Activated T-cell treated with anti-CD3 and anti-CD28 coated beads, Interleukin-2, amount 50 U/mL, for 4 hours (primary cell): ENCODE measurements around the gene IRF7. TPM values are rescaled to one million over a fixed set of nuclear protein-coding genes. Genes with fewer than 3 reads are reported as not detected.

ENCODE experiments used
- ATAC-seq, 2 donors: fragments of 200-7000 bp; cut with Tn5 transposase; one replicate each; pipeline ENCODE4 v1.10.0; 2021
- DNase-seq: peaks from one replicate; pipeline ENCODE4 v3.0.0-alpha.2; 2020
- H3K27me3 Mint-ChIP-seq: one replicate; pipeline ENCODE4 v1.8.0; 2021; ENCODE audit warnings: low read depth, mixed read lengths
- H3K36me3 Mint-ChIP-seq: one replicate; pipeline ENCODE4 v1.8.0; 2022; ENCODE audit warnings: mixed read lengths; ENCODE audit not compliant: insufficient read depth
- H3K4me1 Mint-ChIP-seq: one replicate; pipeline ENCODE4 v1.8.0; 2021; ENCODE audit warnings: low read depth, mixed read lengths
- H3K4me3 Mint-ChIP-seq: one replicate; pipeline ENCODE4 v1.8.0; 2021; ENCODE audit warnings: mild to moderate bottlenecking, moderate library complexity, mixed read lengths
- H3K9me3 Mint-ChIP-seq: one replicate; pipeline ENCODE4 v1.8.0; 2021; ENCODE audit warnings: mixed read lengths
- total RNA-seq, 3 donors: library from RNA; stranded (reverse); gene quantifications; one replicate each; pipeline ENCODE4 v1.2.1, GENCODE V29; 2021

The IRF7 gene
- total RNA-seq, 3 donors from 2014 or later: 16.3 to 26.7 (median 17.7) TPM

DNA sequence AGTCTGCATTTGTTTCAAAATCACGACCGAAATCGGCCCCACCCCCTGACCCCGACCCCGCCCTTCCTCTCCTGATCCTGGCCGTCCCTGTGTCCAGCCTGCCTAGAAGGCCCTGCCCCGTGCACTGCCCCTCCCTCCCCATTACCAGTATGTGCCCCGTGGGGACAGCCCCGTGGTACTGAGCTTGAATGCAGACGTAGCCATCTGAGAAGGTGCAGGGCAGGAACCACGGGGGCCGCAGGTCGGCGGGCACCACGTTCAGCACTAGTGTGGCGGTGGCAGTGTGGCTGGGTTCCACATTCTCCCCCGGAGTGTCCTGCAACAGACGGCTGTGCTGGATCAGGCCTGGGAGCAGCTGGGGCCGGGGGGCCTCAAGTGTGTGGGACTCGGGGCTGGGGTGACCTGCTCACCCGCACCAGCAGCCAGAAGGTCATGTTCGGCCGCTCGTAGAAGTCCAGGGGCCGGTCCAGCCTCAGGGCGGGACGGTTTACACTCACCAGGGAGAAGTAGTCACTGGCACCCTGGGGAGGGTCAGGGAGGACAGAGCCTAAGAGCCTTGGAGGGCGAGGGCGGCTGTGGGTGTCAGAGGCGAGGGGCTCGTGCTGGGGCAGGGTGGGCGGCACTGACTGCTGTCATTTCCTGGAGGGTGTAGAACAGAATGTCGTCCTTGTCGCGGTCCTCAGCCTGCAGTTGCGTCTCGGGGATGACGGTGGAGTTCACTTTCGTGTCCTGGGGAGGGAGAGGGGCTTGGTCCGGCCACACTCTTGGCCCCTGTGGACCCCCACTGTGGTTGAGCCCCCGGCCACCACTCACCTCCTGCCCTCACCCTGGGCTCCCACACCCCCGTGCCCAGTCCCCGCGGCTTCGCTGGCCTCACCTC lies 5.4 kb upstream of the IRF7 start:
- Mint-ChIP-seq H3K4me3 (no peak overlapping the region), H3K9me3 (no peaks in the 10 kb centered on the region), H3K36me3 (no peaks in the 10 kb centered on the region), H3K4me1 (peaks cover 3% of the 10 kb centered on the region), H3K27me3 (peaks cover 13% of the 10 kb centered on the region)
- DNase-seq: no peak
- no peak for ATAC-seq

DNA sequence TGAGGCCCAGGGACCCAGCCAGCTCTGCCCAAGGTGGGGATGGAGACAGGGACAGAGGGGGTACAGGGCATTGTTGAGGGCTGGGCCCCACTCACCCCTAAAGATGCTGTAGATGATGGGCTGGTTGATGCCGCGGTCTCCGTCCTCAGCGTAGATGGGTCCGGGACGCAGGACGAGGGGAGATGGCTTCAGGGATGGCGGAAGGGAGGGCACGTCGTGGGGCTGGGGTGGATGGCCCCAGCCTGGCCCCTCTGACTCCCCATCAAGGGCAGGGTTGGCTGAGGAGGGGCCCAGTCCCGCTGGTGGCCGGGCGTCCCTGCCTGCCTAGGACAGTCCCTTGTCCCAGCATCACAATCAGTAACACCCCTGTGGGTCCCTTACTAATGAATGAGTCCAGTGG lies 4.5 kb upstream of the IRF7 start:
- Mint-ChIP-seq H3K9me3 (no peaks in the 10 kb centered on the region), H3K4me3 (no peak overlapping the region)
- no peak for ATAC-seq

DNA sequence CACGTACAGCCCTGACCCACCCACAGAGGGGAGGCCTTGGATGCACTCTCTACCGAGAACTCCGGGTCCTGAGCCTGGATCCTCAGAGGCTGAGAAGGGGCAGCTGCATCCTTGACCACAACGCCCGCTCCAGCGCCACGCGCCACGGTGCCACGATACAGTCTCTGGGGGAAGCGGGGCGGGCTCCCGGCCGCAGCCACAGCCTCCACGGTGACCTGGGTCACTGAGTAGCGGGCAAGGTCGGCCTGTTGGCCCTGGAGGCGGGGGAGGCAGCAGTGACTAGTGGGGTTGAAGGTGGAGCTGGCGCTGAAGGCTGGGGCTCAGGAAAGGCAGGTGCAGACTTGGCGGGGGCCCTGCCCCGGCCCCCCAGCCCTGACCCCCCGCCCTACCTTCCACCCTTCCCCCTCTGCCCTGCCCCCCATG lies 3.9 kb upstream of the IRF7 start:
- no peak for DNase-seq
- H3K9me3 Mint-ChIP-seq: no peaks in the 10 kb centered on the region
- no peak for ATAC-seq
- H3K4me3 Mint-ChIP-seq: no peak overlapping the region
- H3K4me1 Mint-ChIP-seq: peaks cover 6% of the 10 kb centered on the region
- no peaks in the 10 kb centered on the region for H3K36me3 Mint-ChIP-seq
- peaks cover 3% of the 10 kb centered on the region for H3K27me3 Mint-ChIP-seq

More for the DNA sequence above, 4.5 kb upstream of the IRF7 start:
- Mint-ChIP-seq H3K4me1 (peaks cover 5% of the 10 kb centered on the region), H3K36me3 (no peaks in the 10 kb centered on the region), H3K27me3 (peaks cover 5% of the 10 kb centered on the region)
- DNase-seq: no peak

DNA sequence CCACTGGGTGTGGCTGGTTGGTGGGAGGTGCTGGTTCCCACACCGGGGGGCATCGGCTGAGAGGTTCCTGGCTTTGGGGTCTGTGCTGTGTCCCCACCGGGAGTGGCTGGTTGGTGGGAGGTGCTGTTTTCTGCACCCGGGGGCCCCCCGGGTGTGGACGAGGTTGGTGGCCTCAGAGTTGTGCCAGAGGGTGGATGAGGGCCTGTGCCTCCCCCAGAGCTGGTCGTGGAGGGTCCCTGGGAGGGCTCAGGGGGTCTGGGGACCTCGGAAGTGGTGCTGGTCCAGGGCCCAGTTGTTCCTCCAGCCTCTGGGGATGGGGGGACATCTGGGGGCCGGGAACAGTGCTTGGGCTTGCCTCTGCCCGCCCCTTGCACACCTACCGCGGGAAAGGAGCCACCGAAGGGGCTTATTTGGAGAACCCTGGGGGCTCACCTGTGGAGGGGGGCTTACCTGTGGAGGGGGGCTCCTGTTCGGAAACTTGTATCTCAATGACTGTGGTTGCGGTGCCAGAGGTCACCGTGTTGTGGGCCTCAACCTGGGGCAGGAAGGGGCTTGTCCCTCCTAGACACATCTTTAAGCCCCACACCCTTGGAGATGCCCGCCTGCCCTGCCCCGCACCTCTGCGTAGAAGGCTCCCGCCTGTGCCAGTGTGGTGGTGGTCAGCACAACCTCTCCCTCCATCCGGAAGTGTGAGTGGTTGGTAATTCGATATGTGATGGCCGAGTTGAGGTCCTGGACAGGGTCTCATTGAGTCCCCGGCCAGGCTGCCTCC lies 3.3 kb upstream of the IRF7 start:
- DNase-seq (no peak), ATAC-seq (no peak)
- Mint-ChIP-seq H3K4me3 (no peak overlapping the region), H3K27me3 (no peaks in the 10 kb centered on the region), H3K4me1 (peaks cover 12% of the 10 kb centered on the region), H3K9me3 (no peaks in the 10 kb centered on the region), H3K36me3 (no peaks in the 10 kb centered on the region)

DNA sequence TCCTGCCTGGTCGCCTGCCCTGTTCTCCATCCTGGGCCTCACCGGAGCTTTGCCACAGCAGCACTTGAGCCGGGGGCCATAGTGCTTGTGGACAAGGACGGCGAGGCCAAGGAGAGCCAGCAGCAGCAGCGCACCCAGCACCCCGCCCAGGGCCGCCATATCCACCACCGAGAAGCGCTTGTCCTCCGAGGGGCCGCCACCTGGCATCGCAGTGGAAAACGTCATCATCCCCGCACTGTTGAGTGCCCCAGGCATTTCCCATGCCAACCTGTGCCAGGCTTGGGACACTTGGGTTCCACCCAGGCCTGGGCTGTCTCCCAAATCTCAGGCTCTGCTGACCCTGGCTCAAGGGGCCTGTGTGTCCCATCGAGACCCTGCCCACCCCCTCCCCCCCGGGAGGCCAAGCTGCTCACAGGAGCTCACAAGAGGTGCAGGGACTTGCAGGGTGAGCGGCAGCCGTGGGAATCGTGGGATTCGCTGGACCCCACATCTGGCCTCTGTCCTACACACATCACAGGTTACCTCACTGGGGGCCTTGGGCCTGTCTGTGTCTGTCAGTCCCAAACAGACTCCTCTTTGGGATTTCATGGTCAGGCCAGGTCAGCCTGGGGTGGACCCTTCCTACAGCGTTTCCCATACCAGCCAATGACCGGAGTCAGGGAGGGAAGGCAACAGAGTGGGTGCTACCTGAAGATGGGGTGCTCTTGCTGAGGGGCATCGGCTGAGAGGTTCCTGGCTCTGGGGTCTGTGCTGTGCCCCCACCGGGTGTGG lies 2.3 kb upstream of the IRF7 start:
- Mint-ChIP-seq H3K4me3 (no peak overlapping the region), H3K9me3 (no peaks in the 10 kb centered on the region), H3K4me1 (peaks cover 13% of the 10 kb centered on the region), H3K27me3 (no peaks in the 10 kb centered on the region), H3K36me3 (no peaks in the 10 kb centered on the region)
- ATAC-seq (no peak), DNase-seq (no peak)

DNA sequence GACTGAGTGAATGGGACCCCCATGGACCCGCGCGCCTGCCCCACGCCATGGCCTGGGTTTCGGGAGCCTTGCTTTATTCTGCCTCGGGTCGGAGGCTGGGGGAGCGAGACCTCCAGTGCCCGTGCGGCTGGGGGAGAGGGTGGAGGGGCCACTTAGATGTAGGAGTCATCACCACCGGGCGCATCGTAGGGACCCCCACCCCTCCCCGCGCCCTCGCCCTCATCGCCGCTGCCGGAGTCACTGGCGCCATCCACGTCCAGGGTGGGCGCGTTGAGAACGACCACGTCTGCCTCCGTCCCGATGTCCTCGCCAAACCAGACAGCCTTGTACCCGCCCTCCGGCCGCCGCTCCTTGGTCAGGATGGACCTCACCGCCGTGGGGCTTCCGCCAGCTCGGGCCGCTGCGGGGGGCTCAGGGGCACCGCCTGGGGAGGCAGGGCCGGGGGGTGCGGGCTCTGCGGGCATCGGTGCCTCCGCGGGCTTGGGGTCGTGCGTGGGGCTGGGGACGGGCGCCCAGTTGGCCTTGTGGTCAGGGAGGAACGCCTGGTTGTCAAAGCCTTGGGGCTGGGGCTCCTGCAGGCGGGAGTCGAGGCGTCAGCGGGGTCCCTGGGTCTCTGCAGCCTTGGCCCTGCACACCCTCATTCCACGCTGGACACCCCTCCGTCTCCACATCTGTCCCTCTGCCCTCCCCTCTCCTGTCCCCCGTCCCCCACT lies 1.6 kb upstream of the IRF7 start:
- DNase-seq (no peak), ATAC-seq (no peak)
- Mint-ChIP-seq H3K4me1 (peaks cover 15% of the 10 kb centered on the region), H3K4me3 (no peak overlapping the region), H3K27me3 (no peaks in the 10 kb centered on the region), H3K9me3 (no peaks in the 10 kb centered on the region), H3K36me3 (peaks cover under 1% of the 10 kb centered on the region)

DNA sequence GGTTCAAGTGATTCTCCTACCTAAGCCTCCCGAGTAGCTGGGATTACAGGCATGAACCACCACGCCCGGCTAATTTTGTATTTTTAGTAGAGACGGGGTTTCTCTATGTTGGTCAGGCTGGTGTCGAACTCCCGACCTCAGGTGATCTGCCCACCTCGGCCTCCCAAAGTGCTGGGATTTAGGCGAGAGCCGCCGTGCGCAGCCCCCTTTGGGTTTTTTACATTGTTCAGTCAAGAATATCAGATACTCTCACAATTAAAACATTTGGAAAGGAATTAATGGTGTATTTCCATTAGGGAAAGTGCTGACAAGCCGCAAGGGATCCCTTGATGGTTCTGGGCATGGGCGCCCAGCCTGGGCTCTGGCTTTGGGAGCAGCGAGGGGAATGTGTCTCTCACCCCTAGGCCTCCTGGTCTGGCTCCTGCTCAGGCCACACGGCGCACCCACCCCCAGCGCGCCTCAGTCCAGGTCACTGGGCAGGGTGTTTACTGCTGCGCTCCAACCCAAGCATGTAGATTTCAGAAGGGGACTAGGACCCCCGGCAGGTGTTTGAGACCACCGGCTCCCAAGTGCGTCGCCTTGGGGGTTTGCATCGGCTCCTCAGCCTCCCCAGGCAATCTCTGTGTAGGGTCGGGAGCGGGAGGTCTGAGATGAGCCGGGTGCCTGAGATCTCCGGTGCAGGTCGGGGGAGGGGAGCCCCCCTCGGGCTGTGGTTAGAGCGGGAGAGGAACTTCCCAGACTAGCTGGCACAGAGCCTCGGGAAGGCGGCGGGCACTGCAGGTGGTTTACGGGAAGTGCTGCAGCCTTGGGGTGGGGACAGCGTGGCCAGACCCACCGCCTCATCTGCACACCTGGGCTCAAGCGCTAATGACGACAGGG lies 809 bp upstream of the IRF7 start:
- no peak for DNase-seq
- Mint-ChIP-seq H3K36me3 (peaks cover 5% of the 10 kb centered on the region), H3K27me3 (no peaks in the 10 kb centered on the region), H3K4me3 (peak overlapping the region; percentile 84), H3K4me1 (peaks cover 15% of the 10 kb centered on the region), H3K9me3 (no peaks in the 10 kb centered on the region)
- no peak for ATAC-seq

DNA sequence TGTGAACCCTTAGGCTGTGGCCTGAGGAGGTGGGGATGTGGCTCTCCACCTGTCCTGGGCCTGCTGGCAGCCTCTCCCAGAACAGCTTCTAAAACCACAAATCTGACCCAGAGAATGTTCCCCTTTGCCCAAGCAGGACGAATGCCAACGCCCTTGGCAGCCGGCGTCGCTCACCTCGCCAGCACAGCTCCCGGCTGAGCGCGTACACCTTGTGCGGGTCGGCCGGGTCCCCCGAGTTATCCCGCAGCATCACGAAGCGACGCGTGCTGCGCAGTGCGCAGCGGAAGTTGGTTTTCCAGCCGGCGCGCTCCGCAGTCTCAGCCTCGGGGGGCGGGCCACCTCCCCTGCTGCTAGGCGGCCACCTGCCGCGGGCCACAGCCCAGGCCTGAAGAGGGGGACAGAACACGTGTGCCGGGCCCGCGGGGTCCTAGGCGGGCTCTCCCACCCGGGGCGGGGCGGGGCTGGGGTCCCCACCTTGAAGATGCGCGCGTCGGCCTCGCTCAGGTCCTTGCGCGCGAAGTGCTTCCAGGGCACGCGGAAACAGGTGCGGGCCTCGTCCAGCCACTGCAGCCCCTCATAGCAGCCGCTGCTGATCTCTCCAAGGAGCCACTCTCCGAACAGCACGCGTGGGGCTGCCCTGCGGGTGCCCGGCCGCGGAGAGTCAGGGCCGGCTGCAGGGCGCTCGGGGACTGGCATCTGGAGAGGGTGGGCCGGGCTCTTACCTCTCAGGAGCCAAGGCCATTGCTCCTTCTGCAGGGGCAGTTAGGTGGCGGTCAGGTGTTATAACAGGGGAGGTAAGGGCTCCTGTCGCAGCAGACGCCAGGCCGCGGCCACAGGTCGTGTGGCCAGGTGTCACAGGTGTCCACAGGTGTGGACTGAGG lies 887 bp downstream of the IRF7 start:
- no peak for ATAC-seq

DNA sequence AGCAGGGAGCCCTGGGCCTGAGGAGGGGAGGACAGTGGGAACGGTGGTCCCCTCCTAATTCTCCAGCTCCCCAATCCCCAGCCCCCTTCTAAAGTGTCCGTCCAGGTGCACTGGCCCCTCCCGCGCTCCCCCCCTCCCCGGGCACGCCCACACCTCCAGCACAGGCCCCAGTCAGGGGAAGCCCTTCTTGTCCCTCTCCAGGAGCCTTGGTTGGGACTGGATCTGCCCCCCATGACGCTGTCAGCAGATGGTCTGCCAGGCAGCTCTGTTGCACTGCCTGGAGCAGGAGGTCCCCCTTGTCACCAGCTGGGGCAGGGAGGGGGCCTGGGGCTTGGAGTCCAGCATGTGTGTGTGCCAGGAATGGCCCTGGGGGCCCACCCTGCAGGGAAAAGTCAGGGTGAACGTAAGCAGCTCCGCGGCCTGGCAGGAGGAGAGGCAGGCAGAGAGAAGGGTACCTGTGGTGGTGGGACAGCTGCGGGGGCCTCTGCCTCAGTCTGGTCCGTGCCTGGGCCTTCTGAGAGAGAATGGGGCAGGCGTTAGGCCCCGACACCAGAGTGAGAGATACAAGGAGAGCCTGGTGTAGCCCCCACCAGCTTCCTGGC lies 1.6 kb downstream of the IRF7 start:
- DNase-seq (no peak), ATAC-seq (no peak)
- Mint-ChIP-seq H3K4me3 (peak overlapping the region; percentile 73), H3K27me3 (no peaks in the 10 kb centered on the region), H3K36me3 (peaks cover 7% of the 10 kb centered on the region), H3K4me1 (peaks cover 15% of the 10 kb centered on the region), H3K9me3 (no peaks in the 10 kb centered on the region)

More for the DNA sequence above, 887 bp downstream of the IRF7 start:
- Mint-ChIP-seq H3K27me3 (no peaks in the 10 kb centered on the region), H3K4me3 (peak overlapping the region; percentile 84), H3K4me1 (peaks cover 15% of the 10 kb centered on the region), H3K36me3 (peaks cover 7% of the 10 kb centered on the region), H3K9me3 (no peaks in the 10 kb centered on the region)
- no peak for DNase-seq

DNA sequence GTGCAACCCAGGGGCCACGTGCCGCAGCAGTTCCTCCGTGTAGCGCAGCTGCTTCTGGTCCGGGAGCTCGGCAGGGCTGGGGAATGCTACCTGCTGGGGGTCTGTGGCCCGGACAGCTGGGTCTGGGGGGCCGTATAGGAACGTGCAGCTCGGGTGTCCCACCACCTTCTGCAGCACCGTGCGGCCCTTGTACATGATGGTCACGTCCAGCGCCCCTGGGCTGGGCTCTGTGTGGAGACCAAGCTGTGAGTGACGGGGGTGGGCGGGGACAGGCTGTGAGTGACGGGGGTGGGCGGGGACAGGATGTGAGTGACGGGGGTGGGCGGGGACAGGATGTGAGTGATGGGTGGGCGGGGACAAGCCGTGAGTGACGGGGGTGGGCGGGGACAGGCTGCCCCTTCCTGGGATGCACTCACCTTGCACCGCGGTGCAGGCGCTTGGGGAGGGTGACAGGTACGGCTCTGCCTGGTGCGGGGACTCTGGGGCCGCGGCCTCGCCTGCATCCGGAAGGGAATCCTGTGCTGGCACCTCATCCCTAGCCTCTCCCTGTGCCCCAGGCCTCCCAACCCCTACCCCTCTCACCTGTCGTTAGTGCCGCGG lies 2.3 kb downstream of the IRF7 start:
- Mint-ChIP-seq H3K27me3 (no peaks in the 10 kb centered on the region), H3K4me1 (peaks cover 15% of the 10 kb centered on the region), H3K4me3 (peak overlapping the region; percentile 26), H3K9me3 (no peaks in the 10 kb centered on the region), H3K36me3 (peaks cover 7% of the 10 kb centered on the region)
- ATAC-seq (peak; percentile 33 to 47), DNase-seq (peak; percentile 87)

DNA sequence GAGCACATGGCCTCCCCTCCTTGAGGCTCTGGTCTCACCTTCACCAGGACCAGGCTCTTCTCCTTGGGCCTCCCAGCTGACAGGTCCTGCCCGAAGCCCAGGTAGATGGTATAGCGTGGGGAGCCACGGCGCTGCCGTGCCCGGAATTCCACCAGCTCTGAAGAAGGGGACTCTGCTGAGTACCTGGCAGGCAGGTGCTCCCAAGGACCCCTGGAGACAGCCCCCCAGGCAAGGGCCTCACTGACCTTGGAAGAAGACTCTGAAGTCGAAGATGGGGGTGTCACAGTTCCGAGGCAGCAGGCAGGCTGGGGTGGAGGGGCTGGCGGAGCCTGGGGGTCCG lies 2.8 kb downstream of the IRF7 start:
- H3K36me3 Mint-ChIP-seq: peaks cover 7% of the 10 kb centered on the region
- H3K4me1 Mint-ChIP-seq: peaks cover 15% of the 10 kb centered on the region
- no peaks in the 10 kb centered on the region for H3K9me3 Mint-ChIP-seq
- no peak overlapping the region for H3K4me3 Mint-ChIP-seq
- no peaks in the 10 kb centered on the region for H3K27me3 Mint-ChIP-seq
- no peak for DNase-seq
- no peak for ATAC-seq
